Measurements from ENCODE around the gene IFNA7.
"Not testable (repeated sequence)": the region's sequence is repeated elsewhere in the genome, so short reads cannot be mapped to it uniquely, and the experiment has no call there.

IFNA7 gene

GRCh38 chr9:21239911-21240310 lies 37.9 kb upstream of the IFNA7 start, which contains the start of gene IFNA14:
IFNA14 (minus strand) TSS chr9:21240005; CDS start chr9:21239935, 70 bp downstream.
- Histone ChIP-seq H3K79me2 (ENCODE audit: insufficient read depth, low read length) (no peaks in the 10 kb centered on the region), H3K4me1 (ENCODE audit: insufficient read depth, low read length) (no peaks in the 10 kb centered on the region), H4K20me1 (ENCODE audit: insufficient read depth, low read length) (no peaks in the 10 kb centered on the region), H3K27me3 (ENCODE audit: insufficient read depth, low read length, poor library complexity) (peaks cover 18% of the 10 kb centered on the region), H2AFZ (ENCODE audit: low read depth, low read length) (no peak within 1 kb of the TSS), H3K9me3 (ENCODE audit: insufficient read depth, low read length, severe bottlenecking) (no peaks in the 10 kb centered on the region), H3K9ac (ENCODE audit: low read depth, low read length) (no peak within 1 kb of the TSS), H3K27ac (ENCODE audit: low read length) (no peak within 1 kb of the TSS), H3K4me3 (ENCODE audit: low read depth in 1 of 2, low read length in 2 of 2) (no peak within 1 kb of the TSS), H3K4me2 (ENCODE audit: insufficient read depth, low read length) (no peak within 1 kb of the TSS), H3K36me3 (ENCODE audit: insufficient read depth, low read length) (no peaks in the 10 kb centered on the region)
- no peak for ATAC-seq (ENCODE audit: insufficient read depth, low read depth)
- DNase-seq = no peak
- TF ChIP-seq EZH2 (IDR thresholded peaks at IDR 0.05; ENCODE audit: borderline replicate concordance, low read depth, low read length, severe bottlenecking) (no peak), CTCF (IDR thresholded peaks at IDR 0.05; ENCODE audit: borderline replicate concordance, extremely low read depth, low read length, poor library complexity, severe bottlenecking) (no peak)

GRCh38 chr9:21236360-21236714 lies 34.3 kb upstream of the IFNA7 start:
- not testable (repeated sequence) for H4K20me1 ChIP-seq (ENCODE audit: insufficient read depth, low read length); H2AFZ ChIP-seq (ENCODE audit: low read depth, low read length); H3K9ac ChIP-seq (ENCODE audit: low read depth, low read length); H3K4me3 ChIP-seq (ENCODE audit: low read depth in 1 of 2, low read length in 2 of 2); H3K9me3 ChIP-seq (ENCODE audit: insufficient read depth, low read length, severe bottlenecking); H3K79me2 ChIP-seq (ENCODE audit: insufficient read depth, low read length); H3K4me1 ChIP-seq (ENCODE audit: insufficient read depth, low read length); DNase-seq; H3K27ac ChIP-seq (ENCODE audit: low read length); H3K4me2 ChIP-seq (ENCODE audit: insufficient read depth, low read length); H3K36me3 ChIP-seq (ENCODE audit: insufficient read depth, low read length)
- H3K27me3 ChIP-seq (ENCODE audit: insufficient read depth, low read length, poor library complexity) = peaks cover 17% of the 10 kb centered on the region
- ATAC-seq (ENCODE audit: insufficient read depth, low read depth) = 0 out of 3 replicates have a peak, but pooled peaks have one; percentile 29

GRCh38 chr9:21235468-21236359 lies 33.7 kb upstream of the IFNA7 start:
- not testable (repeated sequence) for H3K79me2 ChIP-seq (ENCODE audit: insufficient read depth, low read length); H3K4me1 ChIP-seq (ENCODE audit: insufficient read depth, low read length); H2AFZ ChIP-seq (ENCODE audit: low read depth, low read length); H3K9ac ChIP-seq (ENCODE audit: low read depth, low read length); H4K20me1 ChIP-seq (ENCODE audit: insufficient read depth, low read length); H3K9me3 ChIP-seq (ENCODE audit: insufficient read depth, low read length, severe bottlenecking); H3K27ac ChIP-seq (ENCODE audit: low read length); H3K4me2 ChIP-seq (ENCODE audit: insufficient read depth, low read length); H3K36me3 ChIP-seq (ENCODE audit: insufficient read depth, low read length); H3K4me3 ChIP-seq (ENCODE audit: low read depth in 1 of 2, low read length in 2 of 2)
- DNase-seq (peak; percentile 29), ATAC-seq (ENCODE audit: insufficient read depth, low read depth) (peak; percentile 86)
- TF ChIP-seq CTCF (IDR thresholded peaks at IDR 0.05; ENCODE audit: borderline replicate concordance, extremely low read depth, low read length, poor library complexity, severe bottlenecking) = peak; percentile 77
- H3K27me3 ChIP-seq (ENCODE audit: insufficient read depth, low read length, poor library complexity) = peaks cover 17% of the 10 kb centered on the region

- Histone ChIP-seq H3K27me3 (ENCODE audit: insufficient read depth, low read length, poor library complexity) (peaks cover 13% of the 10 kb centered on the region), H3K4me3 (ENCODE audit: low read depth in 1 of 2, low read length in 2 of 2) (no peak overlapping the region), H2AFZ (ENCODE audit: low read depth, low read length) (no peak overlapping the region), H3K36me3 (ENCODE audit: insufficient read depth, low read length) (no peaks in the 10 kb centered on the region), H3K27ac (ENCODE audit: low read length) (no peak overlapping the region), H3K4me1 (ENCODE audit: insufficient read depth, low read length) (no peaks in the 10 kb centered on the region), H3K79me2 (ENCODE audit: insufficient read depth, low read length) (no peaks in the 10 kb centered on the region), H4K20me1 (ENCODE audit: insufficient read depth, low read length) (no peaks in the 10 kb centered on the region), H3K4me2 (ENCODE audit: insufficient read depth, low read length) (no peak overlapping the region), H3K9ac (ENCODE audit: low read depth, low read length) (no peak overlapping the region), H3K9me3 (ENCODE audit: insufficient read depth, low read length, severe bottlenecking) (no peaks in the 10 kb centered on the region)
- DNase-seq (no peak), ATAC-seq (ENCODE audit: insufficient read depth, low read depth) (no peak)
- TF ChIP-seq EZH2 (IDR thresholded peaks at IDR 0.05; ENCODE audit: borderline replicate concordance, low read depth, low read length, severe bottlenecking) = no peak
- no peak for TF ChIP-seq CTCF (IDR thresholded peaks at IDR 0.05; ENCODE audit: borderline replicate concordance, extremely low read depth, low read length, poor library complexity, severe bottlenecking)
These were observed 32.2 kb upstream of the IFNA7 start for GRCh38 chr9:21234153-21234687.
